Sigmoid colon (tissue), 4 donors: ENCODE measurements around the gene PARP2.

Source experiments
- CTCF ChIP-seq, 4 experiments: fragments of 450-650 bp in 3 of 4; fragments of 200-600 bp in 1 of 4; IDR thresholded peaks; one replicate each; pipeline ENCODE4 v1.5.1; 2016 to 2019; ENCODE audit warnings: antibody characterized with exemption in 4 of 4, mild to moderate bottlenecking in 3 of 4, moderate library complexity in 2 of 4
- EP300 ChIP-seq, 4 donors: sonication (generic); formaldehyde crosslinking; IDR thresholded peaks; one replicate each; pipeline ENCODE4 v1.6.1; 2017; ENCODE audit warnings: antibody characterized with exemption in 4 of 4
- POLR2A ChIP-seq, 2 donors: fragments of 450-650 bp; IDR thresholded peaks; one replicate each; pipeline ENCODE4 v1.6.1; 2016; ENCODE audit warnings: antibody characterized with exemption in 2 of 2, mild to moderate bottlenecking in 2 of 2, moderate library complexity in 2 of 2
- POLR2AphosphoS5 ChIP-seq, 4 donors: sonication (generic); formaldehyde crosslinking; IDR thresholded peaks; one replicate each; pipeline ENCODE4 v1.6.1; 2017; ENCODE audit warnings: antibody characterized with exemption in 4 of 4

GRCh38 chr14:20375471-20375870, 32.0 kb downstream of the PARP2 start:
- no peak for TF ChIP-seq POLR2AphosphoS5 (IDR thresholded peaks at IDR 0.05)
- no peak for TF ChIP-seq POLR2A (IDR thresholded peaks at IDR 0.05)
- no peak for TF ChIP-seq CTCF (IDR thresholded peaks at IDR 0.05)
- TF ChIP-seq EP300 (IDR thresholded peaks at IDR 0.05), result no peak
